ENCODE measurements around the gene TUBG2. TPM values are rescaled to one million over a fixed set of nuclear protein-coding genes. Genes with fewer than 3 reads are reported as not detected.
A peak's percentile ranks its signal among the peaks of the same experiment; 100 is the strongest.

Gene TUBG2
- total and polyA plus RNA-seq, 10 of the 15 experiments (the other 5 are each of a cell fraction or from before 2014, with no cell fraction given): 1.2 to 12.5 (median 8.9) TPM

DNA sequence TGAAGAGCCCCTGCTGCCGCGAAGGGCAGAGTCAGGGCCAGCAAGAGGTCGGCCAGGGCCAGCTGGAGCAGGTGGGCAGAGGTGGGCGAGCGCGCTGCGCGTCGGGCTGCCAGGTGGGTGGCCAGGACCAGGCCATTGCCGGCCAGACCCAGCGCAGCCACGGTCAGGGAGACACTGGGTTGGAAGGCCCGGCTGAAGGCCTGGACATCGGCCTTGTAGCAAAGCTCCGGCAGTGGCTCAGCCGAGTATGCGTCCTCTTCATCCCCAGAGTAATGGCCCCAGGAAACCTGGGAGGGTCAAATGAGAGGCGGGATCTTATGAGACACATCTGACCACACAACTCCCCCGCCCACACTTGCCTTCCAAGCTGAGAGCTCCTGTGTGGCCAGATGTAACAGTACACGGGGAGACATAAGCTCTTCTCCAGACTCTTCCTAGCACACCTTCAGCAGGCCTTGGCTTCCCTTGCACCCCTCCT, 21.3 kb downstream of the TUBG2 start (continued):
- TF ChIP-seq, protein P1, sequence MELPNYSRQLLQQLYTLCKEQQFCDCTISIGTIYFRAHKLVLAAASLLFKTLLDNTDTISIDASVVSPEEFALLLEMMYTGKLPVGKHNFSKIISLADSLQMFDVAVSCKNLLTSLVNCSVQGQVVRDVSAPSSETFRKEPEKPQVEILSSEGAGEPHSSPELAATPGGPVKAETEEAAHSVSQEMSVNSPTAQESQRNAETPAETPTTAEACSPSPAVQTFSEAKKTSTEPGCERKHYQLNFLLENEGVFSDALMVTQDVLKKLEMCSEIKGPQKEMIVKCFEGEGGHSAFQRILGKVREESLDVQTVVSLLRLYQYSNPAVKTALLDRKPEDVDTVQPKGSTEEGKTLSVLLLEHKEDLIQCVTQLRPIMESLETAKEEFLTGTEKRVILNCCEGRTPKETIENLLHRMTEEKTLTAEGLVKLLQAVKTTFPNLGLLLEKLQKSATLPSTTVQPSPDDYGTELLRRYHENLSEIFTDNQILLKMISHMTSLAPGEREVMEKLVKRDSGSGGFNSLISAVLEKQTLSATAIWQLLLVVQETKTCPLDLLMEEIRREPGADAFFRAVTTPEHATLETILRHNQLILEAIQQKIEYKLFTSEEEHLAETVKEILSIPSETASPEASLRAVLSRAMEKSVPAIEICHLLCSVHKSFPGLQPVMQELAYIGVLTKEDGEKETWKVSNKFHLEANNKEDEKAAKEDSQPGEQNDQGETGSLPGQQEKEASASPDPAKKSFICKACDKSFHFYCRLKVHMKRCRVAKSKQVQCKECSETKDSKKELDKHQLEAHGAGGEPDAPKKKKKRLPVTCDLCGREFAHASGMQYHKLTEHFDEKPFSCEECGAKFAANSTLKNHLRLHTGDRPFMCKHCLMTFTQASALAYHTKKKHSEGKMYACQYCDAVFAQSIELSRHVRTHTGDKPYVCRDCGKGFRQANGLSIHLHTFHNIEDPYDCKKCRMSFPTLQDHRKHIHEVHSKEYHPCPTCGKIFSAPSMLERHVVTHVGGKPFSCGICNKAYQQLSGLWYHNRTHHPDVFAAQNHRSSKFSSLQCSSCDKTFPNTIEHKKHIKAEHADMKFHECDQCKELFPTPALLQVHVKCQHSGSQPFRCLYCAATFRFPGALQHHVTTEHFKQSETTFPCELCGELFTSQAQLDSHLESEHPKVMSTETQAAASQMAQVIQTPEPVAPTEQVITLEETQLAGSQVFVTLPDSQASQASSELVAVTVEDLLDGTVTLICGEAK (IDR thresholded peaks at IDR 0.05; ENCODE audit: borderline replicate concordance): 0 out of 2 replicates have a peak, but pooled peaks have one; percentile 27
- TF ChIP-seq EGR1 (IDR thresholded peaks at IDR 0.05; ENCODE audit: borderline replicate concordance in 1 of 2, low read depth in 2 of 2, low read length in 2 of 2): peak in 1 of 2 experiments; percentile 45; a peak in 1 of 3 replicates
- TF ChIP-seq NR2F1 (conservative IDR thresholded peaks at IDR 0.05): 0 out of 2 replicates have a peak, but pooled peaks have one; percentile 8

- 3% methylated on average over 19 of the region's 22 CpGs for WGBS (ENCODE audit: insufficient coverage, insufficient replicate concordance, low lambda C conversion rate, missing lambda C conversion rate)
- CTCF ChIA-PET: interaction anchor here (1.9 to 3.3 kb wide), 4 partner anchors 23 to 104 kb away, joined by 7 to 32 read pairs (median 13); partner anchors contain the start of gene PSMC3IP
- intact Hi-C loops (cut with micrococcal nuclease; ENCODE audit: unreplicated experiment): loop anchor here (1.0 to 5.0 kb wide), 2 partner anchors 80 to 104 kb away; partner anchors contain the start of gene RAMP2
- peak within 1 kb of the TSS; percentile 78 for H2AFZ ChIP-seq (ENCODE audit: control insufficient read depth, low read depth, low read length)
- H4K20me1 ChIP-seq (ENCODE audit: control insufficient read depth, insufficient read depth): no peaks in the 10 kb centered on the region
- in situ Hi-C loops (cut with MboI): no loop called here
- peak within 1 kb of the TSS; percentile 92 for H3K4me3 ChIP-seq
- no peaks in the 10 kb centered on the region; the same call in 2 of the 3 replicates for H3K9me3 ChIP-seq (replicated peaks; ENCODE audit: control insufficient read depth, insufficient read depth, low read length)
- POLR2A ChIA-PET: interaction anchor here (1.3 to 2.0 kb wide), 6 partner anchors 22 to 104 kb away, joined by 4 to 12 read pairs (median 6); no protein-coding TSS in a partner anchor
- peak; percentile 86 for FAIRE-seq
- peak within 1 kb of the TSS; percentile 83 for H3K27ac ChIP-seq (ENCODE audit: control insufficient read depth, insufficient read depth)
- no peaks in the 10 kb centered on the region for H3K27me3 ChIP-seq (replicated peaks in 1 of 2; ENCODE audit: control insufficient read depth in 2 of 2, insufficient read depth in 2 of 2, low read length in 1 of 2)
- RAD21 ChIA-PET (ENCODE audit: unreplicated experiment): interaction anchor here (1.2 to 2.4 kb wide), 7 partner anchors 8 to 134 kb away, joined by 4 to 32 read pairs (median 10); partner anchors contain the start of genes PSMC3IP and RAMP2
- H3K36me3 ChIP-seq (ENCODE audit: control insufficient read depth in 2 of 2, insufficient read depth in 2 of 2, low read length in 1 of 2): peaks cover 3 to 8% of the 10 kb centered on the region in 2 experiments; a peak in 3 of 4 replicates
- H3K79me2 ChIP-seq (ENCODE audit: control insufficient read depth, insufficient read depth, low read length): peaks cover 55% of the 10 kb centered on the region
- SMC1A ChIA-PET (ENCODE audit: uncharacterized antibody, unreplicated experiment): interaction anchor here (1.3 to 1.8 kb wide), 5 partner anchors 22 to 106 kb away, joined by 3 to 14 read pairs (median 6); partner anchors contain the start of gene RETREG3
- H3K9ac ChIP-seq (ENCODE audit: control insufficient read depth, insufficient read depth, low read length): peak within 1 kb of the TSS; percentile 84
- peak within 1 kb of the TSS; percentile 93 for H3K4me2 ChIP-seq (ENCODE audit: control insufficient read depth, insufficient read depth)
- TSS peak; percentile 72 for BruUV-seq (replicated peaks)
- peak; percentile 41 for ATAC-seq
- DNase-seq (ENCODE audit: low read depth, low spot score): no peak
- peaks cover 19% of the 10 kb centered on the region for H3K4me1 ChIP-seq (ENCODE audit: control insufficient read depth, insufficient read depth, low read length)
- no peak for TF ChIP-seq NFYB (IDR thresholded peaks at IDR 0.05; ENCODE audit: insufficient read depth, low read depth, low read length)
- no peak for TF ChIP-seq ZNF24 (IDR thresholded peaks at IDR 0.05)
- TF ChIP-seq, protein P2, sequence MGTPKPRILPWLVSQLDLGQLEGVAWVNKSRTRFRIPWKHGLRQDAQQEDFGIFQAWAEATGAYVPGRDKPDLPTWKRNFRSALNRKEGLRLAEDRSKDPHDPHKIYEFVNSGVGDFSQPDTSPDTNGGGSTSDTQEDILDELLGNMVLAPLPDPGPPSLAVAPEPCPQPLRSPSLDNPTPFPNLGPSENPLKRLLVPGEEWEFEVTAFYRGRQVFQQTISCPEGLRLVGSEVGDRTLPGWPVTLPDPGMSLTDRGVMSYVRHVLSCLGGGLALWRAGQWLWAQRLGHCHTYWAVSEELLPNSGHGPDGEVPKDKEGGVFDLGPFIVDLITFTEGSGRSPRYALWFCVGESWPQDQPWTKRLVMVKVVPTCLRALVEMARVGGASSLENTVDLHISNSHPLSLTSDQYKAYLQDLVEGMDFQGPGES (IDR thresholded peaks at IDR 0.05): no peak
- no peak for TF ChIP-seq HCFC1 (IDR thresholded peaks at IDR 0.05; ENCODE audit: low read length)
- TF ChIP-seq EED (IDR thresholded peaks at IDR 0.05; ENCODE audit: low read depth): peak; percentile 60
- TF ChIP-seq RBBP5 (conservative IDR thresholded peaks at IDR 0.05): no peak
- TF ChIP-seq, protein P3, sequence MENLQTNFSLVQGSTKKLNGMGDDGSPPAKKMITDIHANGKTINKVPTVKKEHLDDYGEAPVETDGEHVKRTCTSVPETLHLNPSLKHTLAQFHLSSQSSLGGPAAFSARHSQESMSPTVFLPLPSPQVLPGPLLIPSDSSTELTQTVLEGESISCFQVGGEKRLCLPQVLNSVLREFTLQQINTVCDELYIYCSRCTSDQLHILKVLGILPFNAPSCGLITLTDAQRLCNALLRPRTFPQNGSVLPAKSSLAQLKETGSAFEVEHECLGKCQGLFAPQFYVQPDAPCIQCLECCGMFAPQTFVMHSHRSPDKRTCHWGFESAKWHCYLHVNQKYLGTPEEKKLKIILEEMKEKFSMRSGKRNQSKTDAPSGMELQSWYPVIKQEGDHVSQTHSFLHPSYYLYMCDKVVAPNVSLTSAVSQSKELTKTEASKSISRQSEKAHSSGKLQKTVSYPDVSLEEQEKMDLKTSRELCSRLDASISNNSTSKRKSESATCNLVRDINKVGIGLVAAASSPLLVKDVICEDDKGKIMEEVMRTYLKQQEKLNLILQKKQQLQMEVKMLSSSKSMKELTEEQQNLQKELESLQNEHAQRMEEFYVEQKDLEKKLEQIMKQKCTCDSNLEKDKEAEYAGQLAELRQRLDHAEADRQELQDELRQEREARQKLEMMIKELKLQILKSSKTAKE (IDR thresholded peaks at IDR 0.05; ENCODE audit: low read depth, poor library complexity, severe bottlenecking): peak; percentile 75
- 0 out of 2 replicates have a peak, but pooled peaks have one; percentile 24 for TF ChIP-seq CREM (IDR thresholded peaks at IDR 0.05; ENCODE audit: low read depth)
- no peak for TF ChIP-seq STAT3 (IDR thresholded peaks at IDR 0.05; ENCODE audit: low read depth, low read length)
- TF ChIP-seq SMAD5 (IDR thresholded peaks at IDR 0.05; ENCODE audit: low read depth): no peak
- TF ChIP-seq TCF7 (IDR thresholded peaks at IDR 0.05; ENCODE audit: borderline replicate concordance): no peak
Measured at GRCh38 chr17:42681976-42682721, 23.1 kb downstream of the TUBG2 start, which contains the start of gene CNTNAP1. TSS of gene CNTNAP1 (plus strand) at chr17:42682531. CDS start at chr17:42682830, 299 bp downstream.
